Esophagus mucosa (tissue), 1 donor: ENCODE data around the gene SIAH1. TPM values are rescaled to one million over a fixed set of nuclear protein-coding genes. Genes with fewer than 3 reads are reported as not detected.
"Not testable (repeated sequence)": the region's sequence is repeated elsewhere in the genome, so short reads cannot be mapped to it uniquely, and the experiment has no call there.

Source experiments
- ATAC-seq: fragments of 200-7000 bp; cut with Tn5 transposase; one replicate; pipeline ENCODE4 v1.9.1; 2020
- total RNA-seq: library from RNA; stranded (reverse); gene quantifications from one replicate; pipeline ENCODE4 v1.2.4, GENCODE V29; 2023
- donor health status: DM: yes; HTN: yes; CAD: no.

SIAH1 gene
- total RNA-seq, 1 donor from 2014 or later = 13.7 TPM

GRCh38 chr16:48393485-48394354, 8.5 kb upstream of the SIAH1 start:
- ATAC-seq = peak; percentile 65

- ATAC-seq = no peak
Observed at GRCh38 chr16:48392407-48392806, 7.2 kb upstream of the SIAH1 start.

- ATAC-seq = no peak
Observed at GRCh38 chr16:48386559-48387312, 1.5 kb upstream of the SIAH1 start.

GRCh38 chr16:48384520-48385252, 527 bp downstream of the SIAH1 start:
- peak; percentile 56 for ATAC-seq

- no peak for ATAC-seq
Observed at GRCh38 chr16:48383877-48384519, 1.2 kb downstream of the SIAH1 start.

- no peak for ATAC-seq
Observed at GRCh38 chr16:48383009-48383876, 2.0 kb downstream of the SIAH1 start.

- ATAC-seq = no peak
Observed at GRCh38 chr16:48382131-48382530, 3.1 kb downstream of the SIAH1 start.

GRCh38 chr16:48381201-48381600, 4.0 kb downstream of the SIAH1 start:
- ATAC-seq = no peak

- ATAC-seq = peak; percentile 23
Observed at GRCh38 chr16:48378836-48379235, 6.4 kb downstream of the SIAH1 start.

GRCh38 chr16:48378276-48378675, 6.9 kb downstream of the SIAH1 start:
- no peak for ATAC-seq

- not testable (repeated sequence) for ATAC-seq
Observed at GRCh38 chr16:48377301-48377700, 7.9 kb downstream of the SIAH1 start.

- no peak for ATAC-seq
Observed at GRCh38 chr16:48374255-48374654, 11.0 kb downstream of the SIAH1 start.

- no peak for ATAC-seq
Observed at GRCh38 chr16:48373258-48374029, 11.8 kb downstream of the SIAH1 start.

GRCh38 chr16:48372744-48373143, 12.5 kb downstream of the SIAH1 start:
- ATAC-seq = no peak

- no peak for ATAC-seq
Observed at GRCh38 chr16:48371393-48371780, 13.8 kb downstream of the SIAH1 start.

- not testable (repeated sequence) for ATAC-seq
Observed at GRCh38 chr16:48370668-48371392, 14.4 kb downstream of the SIAH1 start.

GRCh38 chr16:48370229-48370628, 15.0 kb downstream of the SIAH1 start:
- ATAC-seq = no peak

GRCh38 chr16:48369765-48370164, 15.4 kb downstream of the SIAH1 start:
- no peak for ATAC-seq

GRCh38 chr16:48367441-48368049, 17.7 kb downstream of the SIAH1 start:
- no peak for ATAC-seq
